Stimulated activated CD4-positive, alpha-beta T cell treated with anti-CD3 and anti-CD28 coated beads, Interleukin-15, amount 100 ng/mL, for 1 hour (primary cell): ENCODE measurements around the gene SENP2.
A peak's percentile ranks its signal among the peaks of the same experiment; 100 is the strongest.
"Not testable (repeated sequence)": the region's sequence is repeated elsewhere in the genome, so short reads cannot be mapped to it uniquely, and the experiment has no call there.

Experiments used
- DNase-seq, 2 donors: peaks; one replicate each; pipeline ENCODE4 v3.0.0-alpha.2; 2020; ENCODE audit warnings: low read depth in 1 of 2, low spot score in 1 of 2

The SENP2 gene

DNA sequence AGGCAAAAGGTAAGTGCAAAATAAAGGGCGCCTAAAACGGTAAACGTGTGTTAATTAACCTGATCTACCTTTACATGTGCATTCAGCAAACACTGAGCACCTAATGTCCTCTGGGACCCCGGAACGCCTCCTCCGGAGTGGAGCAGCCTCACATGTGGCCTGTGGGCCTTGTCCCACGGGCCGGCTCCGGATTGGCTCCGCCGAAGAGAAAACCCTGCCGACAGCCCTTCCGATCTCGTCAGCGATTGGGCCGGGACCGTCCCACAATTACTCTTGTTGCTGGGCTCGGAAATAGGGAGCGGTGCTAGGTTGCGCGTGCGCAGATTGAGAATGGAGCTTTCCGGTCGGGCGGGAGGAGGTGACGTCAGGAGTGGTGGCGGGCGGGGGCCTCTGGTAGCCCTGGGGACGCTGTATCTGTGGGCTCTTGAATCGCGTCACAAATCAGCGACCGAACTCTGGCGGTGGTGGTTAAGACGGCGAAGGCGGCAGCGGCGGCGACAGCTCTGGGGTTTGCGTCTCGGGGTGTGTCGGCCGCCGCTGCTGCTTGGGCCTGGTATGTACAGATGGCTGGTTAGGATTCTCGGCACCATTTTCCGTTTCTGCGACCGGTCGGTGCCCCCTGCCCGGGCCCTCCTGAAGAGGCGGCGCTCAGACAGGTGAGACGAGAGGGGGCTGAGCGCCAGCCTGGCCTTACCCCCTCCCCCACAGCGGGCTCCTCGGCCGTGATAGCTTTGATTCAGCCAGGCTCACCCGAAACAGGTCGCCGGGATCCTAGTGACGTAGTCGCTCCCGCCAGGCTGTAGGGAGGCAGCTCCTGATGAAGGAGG lies at the start of gene SENP2:
SENP2 (plus strand) TSS at position 437 of the 827 bp plus-strand sequence; CDS start at position 556, 119 bp downstream.
- peak; percentile 98 for DNase-seq

DNA sequence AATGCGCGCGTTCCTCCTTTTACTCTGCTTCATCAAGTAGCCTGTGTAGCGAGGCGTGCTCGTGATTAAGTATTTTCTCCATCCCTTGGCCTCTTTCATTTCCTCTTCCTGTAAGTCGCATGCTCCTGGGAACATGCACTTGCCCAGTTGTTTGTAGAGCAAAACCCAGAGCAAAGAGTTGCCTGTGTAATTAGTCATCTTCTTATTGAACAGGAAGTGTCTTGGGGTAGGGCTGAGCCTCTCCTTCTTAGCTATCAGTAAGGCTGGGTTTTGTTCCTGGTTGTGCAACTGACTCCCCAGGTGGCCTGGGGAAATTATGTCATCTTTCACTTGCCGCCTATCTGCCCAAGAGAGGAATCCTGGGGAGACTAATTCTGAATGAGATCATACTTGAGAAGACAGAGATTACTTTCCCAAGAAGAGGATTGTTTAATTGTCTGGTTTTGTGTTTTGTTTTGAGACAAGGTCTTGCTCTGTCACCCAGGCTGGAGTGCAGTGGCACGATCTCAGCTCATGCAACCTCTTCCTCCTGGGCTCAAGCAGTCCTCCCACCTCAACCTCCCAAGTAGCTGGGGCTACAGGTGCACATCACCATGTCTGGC lies 48.6 kb upstream of the SENP2 start:
- DNase-seq: no peak

- no peak for DNase-seq
These were observed 46.2 kb upstream of the SENP2 start for GRCh38 chr3:185539934-185540333.

DNA sequence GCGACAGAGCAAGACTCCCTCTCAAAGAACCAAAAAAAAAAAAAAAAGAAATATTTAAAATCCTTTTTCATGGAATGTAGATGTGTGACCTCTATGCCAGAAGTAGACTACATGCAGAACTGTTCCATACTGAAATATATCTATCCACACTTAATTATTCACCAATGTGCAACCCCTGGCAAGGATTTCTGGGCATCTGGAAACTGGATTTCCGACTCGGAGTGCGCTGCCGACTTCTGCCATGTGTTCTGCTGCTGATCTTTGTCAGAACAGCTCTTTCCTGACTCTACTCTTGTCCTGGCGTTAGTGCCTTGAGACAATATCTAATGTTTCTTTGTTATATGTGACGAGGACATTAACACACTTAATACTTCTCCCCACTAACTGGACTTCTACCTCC lies 45.4 kb upstream of the SENP2 start:
- no peak for DNase-seq

- no peak for DNase-seq
These were observed 37.0 kb upstream of the SENP2 start for GRCh38 chr3:185549122-185549521.

GRCh38 chr3:185549651-185550111 lies 36.4 kb upstream of the SENP2 start:
- no peak for DNase-seq

DNA sequence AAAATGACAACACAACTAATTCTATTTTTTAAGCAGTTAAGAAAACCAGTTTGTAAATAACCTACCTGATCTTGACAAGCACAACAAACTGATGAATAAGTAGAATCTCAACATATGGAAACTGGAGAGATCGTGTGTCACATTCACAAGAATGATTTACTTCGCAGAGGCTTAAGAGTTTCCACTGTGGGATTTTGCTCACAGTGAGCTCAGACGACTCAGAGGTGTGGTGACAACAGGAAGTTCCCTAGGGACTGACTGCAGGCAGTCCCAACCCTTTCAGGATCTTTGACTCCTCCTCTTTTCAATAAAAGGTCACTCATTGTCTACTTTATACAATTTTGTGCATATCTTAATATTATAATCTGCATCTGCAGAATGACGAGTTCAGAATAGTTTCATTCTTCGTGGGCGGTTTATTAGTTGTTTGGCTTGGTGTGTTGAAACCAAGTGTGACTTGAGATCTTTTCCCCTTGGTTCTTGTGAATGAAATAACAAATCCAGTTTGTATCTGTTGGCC lies 33.7 kb upstream of the SENP2 start, which contains the start of gene LIPH:
LIPH (minus strand) TSS at position 231 of the 520 bp plus-strand sequence; CDS start at position 114, 117 bp downstream.
- DNase-seq: no peak

- no peak for DNase-seq
These were observed 31.0 kb upstream of the SENP2 start for GRCh38 chr3:185555101-185555501.

- no peak for DNase-seq
These were observed 30.2 kb upstream of the SENP2 start for GRCh38 chr3:185555860-185556347.

GRCh38 chr3:185556640-185557039 lies 29.5 kb upstream of the SENP2 start:
- not testable (repeated sequence) for DNase-seq

- DNase-seq: no peak
These were observed 27.7 kb upstream of the SENP2 start for GRCh38 chr3:185558395-185558794.

GRCh38 chr3:185559706-185560090 lies 26.4 kb upstream of the SENP2 start:
- DNase-seq: no peak

DNA sequence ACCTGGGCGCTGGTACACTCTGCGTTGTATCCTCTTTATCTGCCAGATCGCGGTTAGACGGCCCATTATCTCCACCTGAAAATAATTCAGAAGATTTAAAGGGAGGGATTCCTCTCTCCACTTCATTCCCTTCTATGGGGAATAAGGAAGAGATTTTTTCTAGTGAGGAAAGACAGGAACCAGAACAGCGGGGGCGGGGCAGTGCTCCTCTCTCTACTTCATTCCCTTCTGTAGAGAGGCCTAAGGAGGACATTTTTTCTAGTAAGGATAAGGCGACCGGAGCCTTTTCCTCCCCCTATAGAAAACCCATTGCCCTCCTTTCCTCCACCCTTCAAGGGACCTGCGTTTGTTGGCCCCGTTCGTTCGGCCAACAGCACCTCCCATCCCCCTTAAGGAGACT lies 25.4 kb upstream of the SENP2 start:
- no peak for DNase-seq

- no peak for DNase-seq
These were observed 24.6 kb upstream of the SENP2 start for GRCh38 chr3:185561374-185561943.

DNA sequence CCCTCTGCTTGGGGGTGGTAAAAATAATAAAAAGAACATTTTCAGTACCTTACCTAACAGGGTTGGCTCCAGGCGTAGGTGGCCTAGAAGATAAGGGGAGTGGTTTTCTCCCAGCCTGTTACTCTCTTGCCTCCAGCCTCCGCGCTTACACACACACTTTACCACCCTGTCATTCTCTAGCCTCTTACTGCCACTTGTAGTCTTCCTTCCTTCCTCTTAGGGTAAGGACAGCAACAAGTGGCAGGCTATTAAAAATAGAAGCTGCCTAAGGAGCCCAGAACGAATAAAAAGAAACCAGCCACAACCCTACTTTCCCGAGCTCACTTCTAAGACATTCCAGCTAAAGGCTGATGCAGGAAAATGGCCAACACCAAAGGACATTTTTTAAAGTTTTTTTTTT lies 24.1 kb upstream of the SENP2 start:
- DNase-seq: no peak

DNA sequence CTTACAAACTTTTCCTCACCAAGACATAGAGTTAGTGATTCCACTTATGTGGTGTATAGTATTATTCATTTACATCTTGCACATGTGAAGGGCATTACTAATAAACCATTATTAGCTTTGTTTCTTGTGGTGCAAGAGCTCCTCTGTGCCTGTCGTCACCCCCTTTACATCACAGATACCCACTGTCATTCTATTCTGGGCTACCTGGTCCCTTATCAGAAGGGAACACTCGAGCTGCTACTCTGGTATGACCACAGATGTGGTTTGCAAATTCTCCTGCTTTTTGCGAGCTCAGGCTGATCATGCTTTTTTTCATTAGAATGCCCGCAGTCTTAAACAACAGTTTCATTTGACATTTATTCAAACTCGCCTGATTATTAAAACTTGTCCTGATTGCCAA lies 13.9 kb upstream of the SENP2 start:
- DNase-seq: no peak

GRCh38 chr3:185575108-185575869 lies 10.8 kb upstream of the SENP2 start:
- DNase-seq: not testable (repeated sequence)

- DNase-seq: no peak
These were observed 3.9 kb upstream of the SENP2 start for GRCh38 chr3:185582236-185582635.

GRCh38 chr3:185582871-185583270 lies 3.2 kb upstream of the SENP2 start:
- no peak for DNase-seq

DNA sequence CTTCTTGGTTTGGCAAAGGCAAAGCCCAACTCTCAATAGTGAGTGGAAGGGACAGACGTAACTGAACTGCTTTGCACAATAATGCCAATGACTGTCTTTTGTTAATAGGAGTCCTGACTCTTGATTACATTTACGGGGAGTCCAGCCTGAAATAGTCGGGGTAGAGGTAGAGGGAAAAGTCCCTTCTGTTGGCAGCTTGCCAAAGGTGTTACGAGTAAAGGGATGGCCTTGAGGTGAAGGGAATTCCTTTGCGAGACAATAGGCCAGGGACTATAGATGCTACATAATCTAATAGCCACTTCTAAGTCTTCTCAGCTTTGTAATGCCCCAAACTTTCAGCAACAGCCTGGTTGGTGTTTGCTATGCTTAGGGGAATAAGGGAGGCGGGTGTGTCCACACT lies 2.2 kb upstream of the SENP2 start:
- no peak for DNase-seq

DNA sequence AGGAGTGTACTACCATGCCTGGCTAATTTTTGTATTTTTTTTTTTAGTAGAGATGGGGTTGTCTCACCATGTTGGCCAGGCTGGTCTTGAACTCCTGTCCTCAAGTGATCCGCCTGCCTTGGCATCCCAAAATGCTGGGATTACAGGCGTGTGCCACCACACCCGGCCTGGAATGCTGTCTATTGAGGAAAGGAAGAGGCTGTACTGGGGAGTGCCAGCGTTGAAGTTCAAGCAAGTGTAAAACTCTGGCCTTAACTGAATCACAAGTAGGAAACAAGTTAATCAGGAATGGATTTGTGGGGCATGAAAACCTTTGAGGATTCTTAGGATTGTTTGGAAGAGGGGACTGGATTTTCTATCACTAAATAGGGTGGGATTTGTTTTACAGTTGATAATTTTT lies 1.4 kb upstream of the SENP2 start:
- DNase-seq: no peak
